Kidney (tissue), 14 donors: ENCODE results near the gene UBR3. TPM values are rescaled to one million over a fixed set of nuclear protein-coding genes. Genes with fewer than 3 reads are reported as not detected.

ENCODE experiments used
- DNase-seq, 5 donors: peaks; one replicate each; pipeline ENCODE4 v3.0.0-alpha.2; 2013 to 2020
- FAIRE-seq: peaks from 2 replicates; lab custom pipeline; 2012; peaks lifted over from hg19 to GRCh38; lab: Jason Lieb, UNC
- H3K27ac ChIP-seq, 2 donors: one replicate each; pipeline ENCODE4 v1.7.0; 2013; ENCODE audit warnings: low read depth in 2 of 2, low read length in 2 of 2, inconsistent platforms in 1 of 2
- H3K27me3 ChIP-seq: one replicate; pipeline ENCODE4 v1.7.1; 2013; ENCODE audit warnings: low read length, inconsistent platforms; ENCODE audit not compliant: control insufficient read depth, insufficient read depth
- H3K36me3 ChIP-seq, 3 donors: one replicate each; pipeline versions ENCODE4 v1.7.0 to v1.7.1; 2013; ENCODE audit warnings: low read length in 3 of 3, control low read depth in 1 of 3, inconsistent platforms in 1 of 3; ENCODE audit not compliant: insufficient read depth in 3 of 3, control insufficient read depth in 2 of 3
- H3K4me1 ChIP-seq, 3 donors: one replicate each; pipeline versions ENCODE4 v1.7.0 to v1.7.1; 2013; ENCODE audit warnings: low read length in 3 of 3, inconsistent platforms in 1 of 3, low read depth in 1 of 3; ENCODE audit not compliant: control insufficient read depth in 2 of 3, insufficient read depth in 2 of 3
- H3K4me3 ChIP-seq, 3 donors: one replicate each; pipeline versions ENCODE4 v1.7.0 to v1.8.1; 2013; ENCODE audit warnings: low read length in 3 of 3, control low read depth in 1 of 3, inconsistent platforms in 1 of 3
- H3K9ac ChIP-seq, 3 donors: one replicate each; pipeline versions ENCODE4 v1.7.0 to v1.7.1; 2013; ENCODE audit warnings: low read length in 3 of 3, control low read depth in 1 of 3, inconsistent platforms in 1 of 3
- H3K9me3 ChIP-seq, 3 donors: one replicate each; pipeline versions ENCODE4 v1.7.0 to v1.7.1; 2013; ENCODE audit warnings: low read length in 3 of 3, control low read depth in 1 of 3, inconsistent platforms in 1 of 3; ENCODE audit not compliant: control insufficient read depth in 2 of 3, insufficient read depth in 1 of 3
- intact Hi-C: fragments of 100-400 bp; cut with DNase I; formaldehyde crosslinking; loops from one replicate; pipeline ENCODE4 v1.11.1; 2022
- polyA plus RNA-seq: library from polyadenylated mRNA; stranded (reverse); fragments of 350-450 nt; fragmentation: Illumina TruSeq; extraction: RNeasy Lipid Tissue Mini Kit (QIAGEN cat#74804); gene quantifications from one replicate; pipeline ENCODE4 v1.2.3, GENCODE V29; 2014; ENCODE audit warnings: low read depth, low replicate concordance; ENCODE audit not compliant: insufficient read depth
- total RNA-seq: library from RNA; stranded (reverse); fragmentation: NEBNext Ultra II Directional; extraction: Animal tissue kit (Norgen Biotek cat#: 25700); gene quantifications from one replicate; pipeline ENCODE4 v1.2.1, GENCODE V29; 2021
- TF ChIP-seq, protein P1 (sequence below): IDR thresholded peaks from 3 replicates; pipeline ENCODE4 v1.5.1; 2012; ENCODE audit warnings: mild to moderate bottlenecking, moderate library complexity, borderline replicate concordance; ENCODE audit not compliant: insufficient read depth; ENCODE audit errors: extremely low read depth
- donor health status: control.
- donor health status: control.
- donor health status: control.
- donor health status: control.
- donor health status: control.
- donor health status: DM: yes; HTN: yes; CAD: no.
- donor health status: Normal renal cell carcinoma (clear cell type).

Gene UBR3
- total and polyA plus RNA-seq, 2 donors from 2014 or later, result 10.2 to 41.0 TPM

DNA sequence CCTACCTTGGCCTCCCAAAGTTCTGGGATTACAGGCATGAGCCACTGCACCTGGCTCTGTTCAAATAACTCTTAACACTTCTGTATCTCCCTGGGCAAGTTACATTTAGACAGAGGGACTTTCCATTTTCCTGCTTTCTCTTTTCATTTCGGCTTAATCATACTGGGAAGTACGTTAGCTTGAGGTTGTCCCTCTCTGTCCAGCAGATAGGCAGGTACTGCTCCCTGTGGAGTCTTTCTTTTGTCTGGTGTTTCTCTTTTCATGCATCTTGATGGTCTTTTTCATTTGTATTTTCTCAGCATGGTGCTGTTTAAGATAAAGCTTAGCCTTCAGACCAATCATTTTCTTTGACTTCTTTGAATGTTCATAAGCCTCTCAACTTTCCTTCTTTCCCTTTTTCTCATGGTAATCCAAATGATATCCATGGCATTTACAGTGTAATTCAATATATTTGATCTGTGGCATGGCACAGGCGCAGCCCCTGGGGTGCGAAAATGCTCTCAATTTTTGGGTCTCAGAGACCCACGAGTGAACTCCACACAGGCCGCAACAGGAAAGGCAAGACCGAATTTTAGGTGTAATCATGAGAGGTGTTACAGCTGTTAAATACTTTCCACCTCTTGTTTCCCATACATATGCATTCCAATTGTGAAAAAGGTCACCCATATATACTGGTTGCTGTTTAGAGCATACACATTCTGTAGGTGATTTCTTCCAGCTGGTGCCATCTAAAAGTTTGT is 250.7 kb downstream of the UBR3 start:
- TF ChIP-seq, protein P1, sequence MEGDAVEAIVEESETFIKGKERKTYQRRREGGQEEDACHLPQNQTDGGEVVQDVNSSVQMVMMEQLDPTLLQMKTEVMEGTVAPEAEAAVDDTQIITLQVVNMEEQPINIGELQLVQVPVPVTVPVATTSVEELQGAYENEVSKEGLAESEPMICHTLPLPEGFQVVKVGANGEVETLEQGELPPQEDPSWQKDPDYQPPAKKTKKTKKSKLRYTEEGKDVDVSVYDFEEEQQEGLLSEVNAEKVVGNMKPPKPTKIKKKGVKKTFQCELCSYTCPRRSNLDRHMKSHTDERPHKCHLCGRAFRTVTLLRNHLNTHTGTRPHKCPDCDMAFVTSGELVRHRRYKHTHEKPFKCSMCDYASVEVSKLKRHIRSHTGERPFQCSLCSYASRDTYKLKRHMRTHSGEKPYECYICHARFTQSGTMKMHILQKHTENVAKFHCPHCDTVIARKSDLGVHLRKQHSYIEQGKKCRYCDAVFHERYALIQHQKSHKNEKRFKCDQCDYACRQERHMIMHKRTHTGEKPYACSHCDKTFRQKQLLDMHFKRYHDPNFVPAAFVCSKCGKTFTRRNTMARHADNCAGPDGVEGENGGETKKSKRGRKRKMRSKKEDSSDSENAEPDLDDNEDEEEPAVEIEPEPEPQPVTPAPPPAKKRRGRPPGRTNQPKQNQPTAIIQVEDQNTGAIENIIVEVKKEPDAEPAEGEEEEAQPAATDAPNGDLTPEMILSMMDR, result no peak
- no peak overlapping the region for H3K4me3 ChIP-seq
- H3K27me3 ChIP-seq, result no peaks in the 10 kb centered on the region
- H3K4me1 ChIP-seq, result no peaks in the 10 kb centered on the region
- intact Hi-C loops, result no loop called here
- FAIRE-seq (no peak), DNase-seq (no peak)
- no peak overlapping the region for H3K9ac ChIP-seq
- H3K9me3 ChIP-seq, result no peaks in the 10 kb centered on the region
- no peak overlapping the region for H3K27ac ChIP-seq
- H3K36me3 ChIP-seq, result peaks cover 3 to 5% (median 3%) of the 10 kb centered on the region in 3 donors

DNA sequence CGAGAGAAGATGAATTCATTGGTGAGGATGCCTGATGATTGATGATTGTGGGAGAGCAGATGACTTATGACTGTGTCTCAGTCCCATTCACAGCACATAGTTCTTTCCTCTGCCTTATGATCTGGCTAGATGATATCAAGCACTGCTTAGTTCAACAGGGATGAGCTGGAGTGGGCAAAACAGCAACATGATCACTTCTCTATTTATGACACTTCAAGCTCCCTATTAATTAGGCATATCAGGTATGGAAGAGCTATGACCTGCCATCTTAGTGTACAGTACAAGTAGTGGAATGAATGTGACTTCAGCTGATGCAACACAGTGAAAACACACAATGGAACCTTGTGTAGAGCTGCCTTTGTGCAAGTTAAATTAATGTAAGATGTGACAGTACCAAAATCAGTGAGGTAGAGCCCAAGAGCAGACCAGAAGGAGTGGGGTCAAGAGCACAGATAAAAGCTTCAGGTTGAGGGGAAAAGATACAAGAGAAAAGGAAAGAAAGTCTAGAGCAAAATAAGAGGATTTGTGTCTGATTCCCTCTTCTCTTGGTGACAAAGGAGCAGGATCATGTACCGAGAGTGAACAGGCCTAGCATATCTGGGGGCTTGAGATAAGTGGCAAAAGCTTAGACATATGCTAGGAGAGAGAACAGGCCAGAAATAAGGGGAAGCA is 257.7 kb downstream of the UBR3 start:
- H3K36me3 ChIP-seq, result peaks cover 0 to 3% (median 0%) of the 10 kb centered on the region in 3 donors
- FAIRE-seq (no peak), DNase-seq (no peak)
- intact Hi-C loops, result no loop called here
- no peaks in the 10 kb centered on the region for H3K4me1 ChIP-seq
- no peaks in the 10 kb centered on the region for H3K9me3 ChIP-seq
- TF ChIP-seq, protein P1, result no peak
- H3K9ac ChIP-seq, result no peak overlapping the region
- H3K4me3 ChIP-seq, result no peak overlapping the region
- H3K27ac ChIP-seq, result no peak overlapping the region
- no peaks in the 10 kb centered on the region for H3K27me3 ChIP-seq

DNA sequence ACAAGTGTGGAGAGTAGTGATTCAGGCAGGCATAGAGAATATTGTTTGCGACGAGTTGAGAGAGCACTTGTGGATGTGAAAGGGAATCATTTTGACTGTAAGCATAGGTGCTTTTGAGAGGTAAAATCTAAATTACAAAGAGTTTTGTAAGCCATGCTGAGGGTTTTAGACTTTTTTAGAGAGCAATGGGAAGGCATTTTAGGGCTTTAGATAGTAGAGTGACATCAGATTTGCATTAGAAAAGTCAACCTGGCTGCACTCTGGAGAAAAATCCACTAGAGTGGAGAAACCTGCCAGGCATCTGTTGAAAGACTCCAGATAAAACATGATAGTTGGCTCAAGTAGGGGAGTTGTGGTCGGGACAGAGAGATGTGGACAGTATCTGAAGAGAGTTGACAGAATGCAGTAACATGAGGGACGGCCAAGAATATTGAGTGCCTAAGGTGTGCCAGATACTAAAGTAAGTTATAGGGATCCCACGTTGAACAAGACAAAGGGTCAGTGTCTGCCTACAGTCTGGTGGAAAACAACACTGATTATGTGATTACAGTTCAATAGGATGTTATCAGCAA is 258.9 kb downstream of the UBR3 start:
- Histone ChIP-seq H3K27me3 (no peaks in the 10 kb centered on the region), H3K27ac (no peak overlapping the region), H3K36me3 (peaks cover 0 to 3% (median 0%) of the 10 kb centered on the region in 3 donors), H3K9ac (no peak overlapping the region), H3K4me3 (no peak overlapping the region), H3K4me1 (no peaks in the 10 kb centered on the region), H3K9me3 (no peaks in the 10 kb centered on the region)
- no peak for DNase-seq
- intact Hi-C loops, result no loop called here
- TF ChIP-seq, protein P1, result no peak
- no peak for FAIRE-seq
